H9 (cell line): ENCODE results near the gene PPP1R16B. TPM values are rescaled to one million over a fixed set of nuclear protein-coding genes. Genes with fewer than 3 reads are reported as not detected.

Experiments
- DNase-seq: peaks from one replicate; pipeline ENCODE4 v3.0.0-alpha.2; 2017
- H2AFZ ChIP-seq: one replicate; pipeline ENCODE4 v1.6.1; 2013; ENCODE audit warnings: mild to moderate bottlenecking, low read length, control low read depth, moderate library complexity
- H2AK5ac ChIP-seq: 2 replicates; pipeline ENCODE4 v1.6.1; 2013; ENCODE audit warnings: low read length, control low read depth, mixed read lengths; ENCODE audit not compliant: insufficient read length
- H2BK120ac ChIP-seq: one replicate; pipeline ENCODE4 v1.6.1; 2013; ENCODE audit warnings: low read depth, mild to moderate bottlenecking, low read length, control low read depth, inconsistent platforms; ENCODE audit not compliant: poor library complexity, severe bottlenecking
- H2BK12ac ChIP-seq: 2 replicates; pipeline ENCODE4 v1.6.1; 2013; ENCODE audit warnings: low read length, control low read depth, mixed read lengths, low read depth; ENCODE audit not compliant: insufficient read length
- H2BK15ac ChIP-seq: 2 replicates; pipeline ENCODE4 v1.6.1; 2013; ENCODE audit warnings: low read depth, low read length, control low read depth
- H2BK20ac ChIP-seq: one replicate; pipeline ENCODE4 v1.6.1; 2013; ENCODE audit warnings: low read depth, mild to moderate bottlenecking, low read length, control low read depth, inconsistent platforms; ENCODE audit not compliant: poor library complexity, severe bottlenecking
- H2BK5ac ChIP-seq: 2 replicates; pipeline ENCODE4 v1.6.1; 2013; ENCODE audit warnings: low read length, control low read depth, mixed read lengths; ENCODE audit not compliant: insufficient read length
- H3K14ac ChIP-seq: 2 replicates; pipeline ENCODE4 v1.6.1; 2013; ENCODE audit warnings: low read length, control low read depth; ENCODE audit not compliant: insufficient read depth
- H3K18ac ChIP-seq: 2 replicates; pipeline ENCODE4 v1.6.1; 2013; ENCODE audit warnings: low read depth, mild to moderate bottlenecking, mixed read lengths, low read length, control low read depth; ENCODE audit not compliant: insufficient read length
- H3K23ac ChIP-seq: 2 replicates; pipeline ENCODE4 v1.6.1; 2013; ENCODE audit warnings: low read length, control low read depth, mixed read lengths, low read depth; ENCODE audit not compliant: insufficient read length
- H3K23me2 ChIP-seq: 2 replicates; pipeline ENCODE4 v1.6.1; 2013; ENCODE audit warnings: low read depth, mild to moderate bottlenecking, mixed read lengths, low read length, control low read depth; ENCODE audit not compliant: insufficient read length, poor library complexity, severe bottlenecking
- H3K27ac ChIP-seq: 2 replicates; pipeline ENCODE4 v1.5.1; 2013; ENCODE audit warnings: low read length, control low read depth, mixed read lengths, low read depth; ENCODE audit not compliant: insufficient read length
- H3K27me3 ChIP-seq: 2 replicates; pipeline ENCODE4 v1.6.1; 2013; ENCODE audit warnings: low read length, control low read depth, inconsistent platforms; ENCODE audit not compliant: insufficient read depth
- H3K4ac ChIP-seq: 2 replicates; pipeline ENCODE4 v1.6.1; 2013; ENCODE audit warnings: low read depth, mild to moderate bottlenecking, control low read depth, inconsistent platforms, low read length, moderate library complexity
- H3K4me1 ChIP-seq: 2 replicates; pipeline ENCODE4 v1.6.1; 2013; ENCODE audit warnings: low read length, control low read depth, inconsistent platforms; ENCODE audit not compliant: insufficient read depth
- H3K4me2 ChIP-seq: 2 replicates; pipeline ENCODE4 v1.6.1; 2013; ENCODE audit warnings: low read length, control low read depth, mixed read lengths; ENCODE audit not compliant: insufficient read length, insufficient read depth
- H3K56ac ChIP-seq: 2 replicates; pipeline ENCODE4 v1.6.1; 2013; ENCODE audit warnings: low read depth, mild to moderate bottlenecking, mixed read lengths, low read length, control low read depth; ENCODE audit not compliant: insufficient read length
- H3K79me1 ChIP-seq: 2 replicates; pipeline ENCODE4 v1.6.1; 2013; ENCODE audit warnings: low read depth, mild to moderate bottlenecking, moderate library complexity, low read length, control low read depth, inconsistent platforms; ENCODE audit not compliant: insufficient read depth, poor library complexity, severe bottlenecking
- H3K79me2 ChIP-seq: 2 replicates; pipeline ENCODE4 v1.6.1; 2013; ENCODE audit warnings: low read length, control low read depth, inconsistent platforms; ENCODE audit not compliant: insufficient read depth
- H3K9ac ChIP-seq: 2 replicates; pipeline ENCODE4 v1.6.1; 2013; ENCODE audit warnings: low read length, control low read depth, mixed read lengths; ENCODE audit not compliant: insufficient read length; ENCODE audit errors: extremely low read depth
- H3K9me3 ChIP-seq: one replicate; pipeline ENCODE4 v1.6.1; 2013; ENCODE audit warnings: low read depth, low read length, inconsistent platforms; ENCODE audit not compliant: control insufficient read depth
- H3T11ph ChIP-seq: one replicate; pipeline ENCODE4 v1.6.1; 2013; ENCODE audit warnings: mild to moderate bottlenecking, low read length, control low read depth, inconsistent platforms
- H4K20me1 ChIP-seq: one replicate; pipeline ENCODE4 v1.6.1; 2013; ENCODE audit not compliant: control insufficient read depth, insufficient read length, insufficient read depth
- H4K5ac ChIP-seq: 2 replicates; pipeline ENCODE4 v1.6.1; 2013; ENCODE audit warnings: low read depth, mild to moderate bottlenecking, mixed read lengths, low read length, control low read depth; ENCODE audit not compliant: insufficient read length
- H4K8ac ChIP-seq: replicated peaks from 2 replicates; pipeline ENCODE4 v1.6.1; 2013; ENCODE audit warnings: low read length, control low read depth, mixed read lengths, low read depth; ENCODE audit not compliant: insufficient read length
- H4K91ac ChIP-seq: 2 replicates; pipeline ENCODE4 v1.6.1; 2013; ENCODE audit warnings: low read depth, mild to moderate bottlenecking, moderate library complexity, mixed read lengths, low read length, control low read depth; ENCODE audit not compliant: insufficient read length
- H3K27ac Mint-ChIP-seq, 3 experiments: 2 replicates in 2 of 3; 3 replicates in 1 of 3; pipeline ENCODE4 v1.8.0; 2020 to 2021; ENCODE audit warnings: mixed read lengths in 3 of 3, mild to moderate bottlenecking in 1 of 3, moderate library complexity in 1 of 3
- H3K27me3 Mint-ChIP-seq: 2 replicates; pipeline ENCODE4 v1.8.0; 2021; ENCODE audit warnings: low read depth, mild to moderate bottlenecking, moderate library complexity, mixed read lengths
- H3K36me3 Mint-ChIP-seq, 3 experiments: 2 replicates in 2 of 3; 3 replicates in 1 of 3; pipeline ENCODE4 v1.8.0; 2020 to 2021; ENCODE audit warnings: low read depth in 3 of 3, mixed read lengths in 3 of 3; ENCODE audit not compliant: insufficient read depth in 1 of 3
- H3K4me1 Mint-ChIP-seq, 2 experiments: 2 replicates each; pipeline ENCODE4 v1.8.0; 2020; ENCODE audit warnings: mixed read lengths in 2 of 2
- H3K4me3 Mint-ChIP-seq, 2 experiments: 2 replicates in 1 of 2; 3 replicates in 1 of 2; pipeline ENCODE4 v1.8.0; 2020 to 2021; ENCODE audit warnings: mild to moderate bottlenecking in 2 of 2, mixed read lengths in 2 of 2, moderate library complexity in 1 of 2
- H3K9me3 Mint-ChIP-seq, 2 experiments: 2 replicates in 1 of 2; 3 replicates in 1 of 2; pipeline ENCODE4 v1.8.0; 2020; ENCODE audit warnings: mild to moderate bottlenecking in 2 of 2, mixed read lengths in 2 of 2, moderate library complexity in 1 of 2
- CTCF ChIP-seq: fragments of 200-600 bp; sonication (generic); conservative IDR thresholded peaks from 3 replicates; pipeline ENCODE4 v1.8.0; 2021; ENCODE audit warnings: antibody characterized with exemption, mild to moderate bottlenecking
- WGBS: extraction: QIAGEN DNeasy Blood & Tissue Kit; methylation state at CpG from one replicate; pipeline ENCODE4 v1.1.7; 2013; ENCODE audit warnings: missing lambda C conversion rate, low lambda C conversion rate, mixed read lengths; ENCODE audit not compliant: insufficient read length; ENCODE audit errors: extremely low coverage; 5-methylcytosine and 5-hydroxymethylcytosine counted together
- total RNA-seq: library from RNA; stranded (reverse); gene quantifications from 2 replicates; pipeline ENCODE4 v1.2.1, GENCODE V29; 2021

PPP1R16B gene
- total RNA-seq, 1 experiment from 2014 or later, result 8.2 TPM

DNA sequence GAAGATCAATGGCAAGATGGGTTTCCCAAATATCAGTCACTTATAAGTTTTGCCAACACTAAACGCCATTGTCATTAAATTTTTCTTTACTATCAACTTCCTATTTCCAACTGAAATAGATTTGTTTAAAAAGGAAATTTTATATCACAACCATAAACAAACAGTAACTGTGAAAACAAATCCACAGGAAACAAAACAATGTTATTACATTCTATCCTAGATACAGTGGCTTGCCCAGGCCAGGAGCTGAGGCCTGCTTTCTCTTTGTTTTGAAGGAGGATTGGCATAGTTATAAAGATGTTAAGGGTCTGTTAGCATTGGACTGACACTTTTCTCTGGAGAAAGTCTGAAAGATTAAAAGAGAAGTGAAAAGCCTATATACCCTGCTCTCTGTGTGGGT, 24.9 kb downstream of the PPP1R16B start:
- Histone ChIP-seq H3K4me2 (no peak overlapping the region), H3K9ac (no peak overlapping the region), H2AK5ac (no peak overlapping the region), H4K5ac (no peak overlapping the region), H3K27ac (no peak overlapping the region), H2BK12ac (no peak overlapping the region), H3K9me3 (no peaks in the 10 kb centered on the region), H4K91ac (no peak overlapping the region), H2BK120ac (no peak overlapping the region), H2BK5ac (no peak overlapping the region), H2AFZ (no peak overlapping the region), H3K79me2 (no peaks in the 10 kb centered on the region), H2BK15ac (no peak overlapping the region), H3K56ac (no peak overlapping the region), H3T11ph (no peak overlapping the region), H3K18ac (no peak overlapping the region), H3K14ac (no peak overlapping the region), H3K4ac (no peak overlapping the region), H2BK20ac (no peak overlapping the region), H4K20me1 (no peaks in the 10 kb centered on the region), H3K23ac (no peak overlapping the region), H3K79me1 (no peaks in the 10 kb centered on the region), H4K8ac (no peak overlapping the region), H3K4me1 (peaks cover 7% of the 10 kb centered on the region), H3K27me3 (no peaks in the 10 kb centered on the region), H3K23me2 (no peaks in the 10 kb centered on the region)
- Mint-ChIP-seq H3K36me3 (peaks cover 0 to 2% (median 0%) of the 10 kb centered on the region in 3 experiments; a peak in 1 of 7 replicates), H3K4me3 (no peak overlapping the region), H3K9me3 (no peaks in the 10 kb centered on the region), H3K27ac (0 out of 7 replicates have a peak overlapping the region, but pooled peaks of 1 of the 3 experiments have one; percentile 52), H3K27me3 (no peaks in the 10 kb centered on the region), H3K4me1 (peaks cover 21 to 29% of the 10 kb centered on the region in 2 experiments)
- no CpG with 5 or more reads among the region's 1 CpG for WGBS
- DNase-seq, result no peak
- no peak for TF ChIP-seq CTCF
